ENCODE measurements around the gene SNTA1.
"Not testable (repeated sequence)": the region's sequence is repeated elsewhere in the genome, so short reads cannot be mapped to it uniquely, and the experiment has no call there.

Gene SNTA1

GRCh38 chr20:33456916-33457642 is 13.5 kb upstream of the SNTA1 start:
- not testable (repeated sequence) for H3K4me1 ChIP-seq

GRCh38 chr20:33450867-33451266 is 7.3 kb upstream of the SNTA1 start:
- Histone ChIP-seq H3K4me1 (no peaks in the 10 kb centered on the region), H3K36me3 (replicated peaks) (no peaks in the 10 kb centered on the region), H3K4me3 (no peak overlapping the region), H3K27me3 (ENCODE audit: low read depth) (no peaks in the 10 kb centered on the region), H3K9me3 (no peaks in the 10 kb centered on the region)
- in situ Hi-C loops (cut with MboI; ENCODE audit: low sequenced_read_pairs): no loop called here
- no peak for DNase-seq (ENCODE audit: low spot score in 2 of 2)

More at GRCh38 chr20:33456916-33457642, 13.5 kb upstream of the SNTA1 start:
- H3K9me3 ChIP-seq; H3K36me3 ChIP-seq (replicated peaks); H3K27me3 ChIP-seq (ENCODE audit: low read depth); in situ Hi-C loops (cut with MboI; ENCODE audit: low sequenced_read_pairs); H3K4me3 ChIP-seq: not testable (repeated sequence)
- peak; percentile 73 to 92 for DNase-seq (ENCODE audit: low spot score in 2 of 2)

- in situ Hi-C loops (cut with MboI; ENCODE audit: low sequenced_read_pairs): no loop called here
- no peaks in the 10 kb centered on the region for H3K9me3 ChIP-seq
- no peaks in the 10 kb centered on the region for H3K36me3 ChIP-seq (replicated peaks)
- no peak overlapping the region for H3K4me3 ChIP-seq
- DNase-seq (ENCODE audit: low spot score in 2 of 2): no peak
- peaks cover 7% of the 10 kb centered on the region for H3K4me1 ChIP-seq
- no peaks in the 10 kb centered on the region for H3K27me3 ChIP-seq (ENCODE audit: low read depth)
Measured at GRCh38 chr20:33445881-33446625, 2.5 kb upstream of the SNTA1 start.

GRCh38 chr20:33444797-33445560 is 1.4 kb upstream of the SNTA1 start:
- no peak for DNase-seq (ENCODE audit: low spot score in 2 of 2)
- Histone ChIP-seq H3K9me3 (no peaks in the 10 kb centered on the region), H3K4me1 (peaks cover 7% of the 10 kb centered on the region), H3K27me3 (ENCODE audit: low read depth) (no peaks in the 10 kb centered on the region), H3K36me3 (replicated peaks) (no peaks in the 10 kb centered on the region), H3K4me3 (no peak overlapping the region; the same call in 1 of the 2 replicates)
- in situ Hi-C loops (cut with MboI; ENCODE audit: low sequenced_read_pairs): no loop called here

GRCh38 chr20:33443006-33443511 is 504 bp downstream of the SNTA1 start:
- Histone ChIP-seq H3K4me1 (peaks cover 7% of the 10 kb centered on the region), H3K27me3 (ENCODE audit: low read depth) (no peaks in the 10 kb centered on the region), H3K4me3 (peak overlapping the region; percentile 37), H3K36me3 (replicated peaks) (no peaks in the 10 kb centered on the region), H3K9me3 (no peaks in the 10 kb centered on the region)
- peak in 1 of 2 experiments; percentile 38 for DNase-seq (ENCODE audit: low spot score in 2 of 2)
- in situ Hi-C loops (cut with MboI; ENCODE audit: low sequenced_read_pairs): no loop called here

GRCh38 chr20:33442136-33443005 is 1.2 kb downstream of the SNTA1 start:
- peak overlapping the region; percentile 37 for H3K4me3 ChIP-seq
- H3K27me3 ChIP-seq (ENCODE audit: low read depth): no peaks in the 10 kb centered on the region
- no peaks in the 10 kb centered on the region for H3K9me3 ChIP-seq
- DNase-seq (ENCODE audit: low spot score in 2 of 2): no peak
- H3K4me1 ChIP-seq: peaks cover 7% of the 10 kb centered on the region
- in situ Hi-C loops (cut with MboI; ENCODE audit: low sequenced_read_pairs): no loop called here
- no peaks in the 10 kb centered on the region for H3K36me3 ChIP-seq (replicated peaks)

GRCh38 chr20:33441142-33441955 is 2.2 kb downstream of the SNTA1 start:
- no peaks in the 10 kb centered on the region for H3K36me3 ChIP-seq (replicated peaks)
- DNase-seq (ENCODE audit: low spot score in 2 of 2): peak in 1 of 2 experiments; percentile 22
- no peaks in the 10 kb centered on the region for H3K27me3 ChIP-seq (ENCODE audit: low read depth)
- H3K4me3 ChIP-seq: no peak overlapping the region
- peaks cover 7% of the 10 kb centered on the region for H3K4me1 ChIP-seq
- in situ Hi-C loops (cut with MboI; ENCODE audit: low sequenced_read_pairs): no loop called here
- no peaks in the 10 kb centered on the region for H3K9me3 ChIP-seq

GRCh38 chr20:33440562-33440961 is 3.0 kb downstream of the SNTA1 start:
- H3K4me3 ChIP-seq; H3K9me3 ChIP-seq; H3K36me3 ChIP-seq (replicated peaks); H3K27me3 ChIP-seq (ENCODE audit: low read depth); DNase-seq (ENCODE audit: low spot score in 2 of 2); in situ Hi-C loops (cut with MboI; ENCODE audit: low sequenced_read_pairs); H3K4me1 ChIP-seq: not testable (repeated sequence)

GRCh38 chr20:33438481-33438880 is 5.1 kb downstream of the SNTA1 start:
- in situ Hi-C loops (cut with MboI; ENCODE audit: low sequenced_read_pairs): no loop called here
- no peak for DNase-seq (ENCODE audit: low spot score in 2 of 2)

GRCh38 chr20:33437141-33437911 is 6.2 kb downstream of the SNTA1 start:
- H3K4me3 ChIP-seq: no peak overlapping the region
- DNase-seq (ENCODE audit: low spot score in 2 of 2): no peak

More at GRCh38 chr20:33438481-33438880, 5.1 kb downstream of the SNTA1 start:
- H3K4me3 ChIP-seq: no peak overlapping the region
- 0 out of 2 replicates have a peak, but pooled peaks cover 3% of the 10 kb centered on the region for H3K4me1 ChIP-seq
- peaks cover 3% of the 10 kb centered on the region; the same call in 1 of the 2 replicates for H3K36me3 ChIP-seq (replicated peaks)
- no peaks in the 10 kb centered on the region for H3K9me3 ChIP-seq
- H3K27me3 ChIP-seq (ENCODE audit: low read depth): no peaks in the 10 kb centered on the region

GRCh38 chr20:33434434-33434833 is 9.1 kb downstream of the SNTA1 start:
- H3K4me1 ChIP-seq: no peaks in the 10 kb centered on the region
- no peaks in the 10 kb centered on the region for H3K27me3 ChIP-seq (ENCODE audit: low read depth)
- H3K4me3 ChIP-seq: no peak overlapping the region
- DNase-seq (ENCODE audit: low spot score in 2 of 2): no peak
- no peaks in the 10 kb centered on the region for H3K9me3 ChIP-seq
- in situ Hi-C loops (cut with MboI; ENCODE audit: low sequenced_read_pairs): no loop called here
- H3K36me3 ChIP-seq (replicated peaks): peaks cover 3% of the 10 kb centered on the region; the same call in 1 of the 2 replicates

More at GRCh38 chr20:33437141-33437911, 6.2 kb downstream of the SNTA1 start:
- H3K27me3 ChIP-seq (ENCODE audit: low read depth): no peaks in the 10 kb centered on the region
- peaks cover 3% of the 10 kb centered on the region; the same call in 1 of the 2 replicates for H3K36me3 ChIP-seq (replicated peaks)
- H3K4me1 ChIP-seq: no peaks in the 10 kb centered on the region
- in situ Hi-C loops (cut with MboI; ENCODE audit: low sequenced_read_pairs): no loop called here
- H3K9me3 ChIP-seq: no peaks in the 10 kb centered on the region
